H1 (cell line): ENCODE measurements around the gene SKP1. TPM values are rescaled to one million over a fixed set of nuclear protein-coding genes. Genes with fewer than 3 reads are reported as not detected.

Source experiments
- ATF2 ChIP-seq: IDR thresholded peaks from 2 replicates; pipeline ENCODE4 v1.6.1; 2012; ENCODE audit warnings: low read length, inconsistent platforms
- BRCA1 ChIP-seq: IDR thresholded peaks from 2 replicates; pipeline ENCODE4 v1.6.1; 2012; ENCODE audit warnings: low read depth, low read length, improper control_type of control experiment
- KDM1A ChIP-seq: fragments of 200-600, 300-600 bp; sonication (generic); IDR thresholded peaks from 2 replicates; pipeline ENCODE4 v1.7.1; 2016; ENCODE audit warnings: mild to moderate bottlenecking, low read length, borderline replicate concordance
- TAF1 ChIP-seq: IDR thresholded peaks from 2 replicates; pipeline ENCODE4 v1.6.1; 2011; ENCODE audit warnings: mild to moderate bottlenecking, low read depth, low read length
- TAF7 ChIP-seq: optimal IDR thresholded peaks from 2 replicates; pipeline ENCODE3; 2011; ENCODE audit warnings: low read depth, mild to moderate bottlenecking, inconsistent platforms, low read length, moderate library complexity, borderline replicate concordance
- polyA plus RNA-seq, 7 experiments: library from polyadenylated mRNA; depleted of rRNA in 3 of 7; stranded (reverse) in 5 of 7; unstranded in 2 of 7; fragments of >200 nt in 5 of 7; fragments of 200-250 nt in 2 of 7; gene quantifications; 1 replicate in 5 of 7; 2 replicates in 1 of 7; 4 replicates in 1 of 7; pipeline versions ENCODE4 v1.2.1 to v1.2.3, GENCODE V29; 2011 to 2013; ENCODE audit warnings: missing spikeins in 2 of 7, mixed read lengths in 2 of 7
- total RNA-seq: library from RNA; stranded (reverse); fragmentation: NEBNext Ultra II Directional; extraction: Animal tissue kit (Norgen Biotek cat#: 25700); gene quantifications from 2 replicates; pipeline ENCODE4 v1.2.1, GENCODE V29; 2021

Gene SKP1
- total and polyA plus RNA-seq, 2 of the 8 experiments (the other 6 are each of a cell fraction or from before 2014, with no cell fraction given) = 163 to 332 TPM

- TF ChIP-seq ATF2 (no peak), KDM1A (no peak), BRCA1 (no peak), TAF1 (no peak), TAF7 (no peak)
Observed at GRCh38 chr5:134143944-134144941, 32.5 kb downstream of the SKP1 start (continued).
